ENCODE data around the gene AK9. TPM values are rescaled to one million over a fixed set of nuclear protein-coding genes. Genes with fewer than 3 reads are reported as not detected.

The AK9 gene
- total RNA-seq, 4 donors from 2014 or later, result 9.1 to 15.7 (median 13.2) TPM

DNA sequence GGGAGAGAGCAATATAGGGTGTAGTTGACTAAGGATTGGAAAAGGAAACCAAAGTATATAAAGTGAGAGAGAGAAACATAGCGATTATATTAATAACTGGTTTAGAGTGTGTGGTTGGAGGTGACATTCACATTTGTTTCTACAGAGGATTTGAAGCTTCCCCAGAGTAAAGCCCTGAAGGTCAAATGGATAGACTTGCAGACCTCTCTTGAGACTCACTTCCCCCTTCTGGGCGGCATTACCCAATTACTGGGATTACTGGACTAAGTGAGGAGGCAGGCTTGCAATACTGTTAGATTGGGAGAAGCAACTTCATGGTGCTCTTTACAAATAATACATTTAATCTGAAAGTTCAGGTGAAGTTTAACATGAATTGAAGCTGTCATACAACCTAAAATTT, 10.8 kb upstream of the AK9 start:
- no peaks in the 10 kb centered on the region for H3K36me3 ChIP-seq
- TF ChIP-seq, protein P1, sequence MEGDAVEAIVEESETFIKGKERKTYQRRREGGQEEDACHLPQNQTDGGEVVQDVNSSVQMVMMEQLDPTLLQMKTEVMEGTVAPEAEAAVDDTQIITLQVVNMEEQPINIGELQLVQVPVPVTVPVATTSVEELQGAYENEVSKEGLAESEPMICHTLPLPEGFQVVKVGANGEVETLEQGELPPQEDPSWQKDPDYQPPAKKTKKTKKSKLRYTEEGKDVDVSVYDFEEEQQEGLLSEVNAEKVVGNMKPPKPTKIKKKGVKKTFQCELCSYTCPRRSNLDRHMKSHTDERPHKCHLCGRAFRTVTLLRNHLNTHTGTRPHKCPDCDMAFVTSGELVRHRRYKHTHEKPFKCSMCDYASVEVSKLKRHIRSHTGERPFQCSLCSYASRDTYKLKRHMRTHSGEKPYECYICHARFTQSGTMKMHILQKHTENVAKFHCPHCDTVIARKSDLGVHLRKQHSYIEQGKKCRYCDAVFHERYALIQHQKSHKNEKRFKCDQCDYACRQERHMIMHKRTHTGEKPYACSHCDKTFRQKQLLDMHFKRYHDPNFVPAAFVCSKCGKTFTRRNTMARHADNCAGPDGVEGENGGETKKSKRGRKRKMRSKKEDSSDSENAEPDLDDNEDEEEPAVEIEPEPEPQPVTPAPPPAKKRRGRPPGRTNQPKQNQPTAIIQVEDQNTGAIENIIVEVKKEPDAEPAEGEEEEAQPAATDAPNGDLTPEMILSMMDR (IDR thresholded peaks at IDR 0.05), result no peak
- TF ChIP-seq POLR2A (IDR thresholded peaks at IDR 0.05), result no peak
- TF ChIP-seq POLR2AphosphoS5 (IDR thresholded peaks at IDR 0.05), result no peak
- no peak for TF ChIP-seq EP300 (IDR thresholded peaks at IDR 0.05)
- no peak overlapping the region for H3K4me3 ChIP-seq
- no peaks in the 10 kb centered on the region for H3K4me1 ChIP-seq
- WGBS, 2 donors (ENCODE audit: low coverage in 1 of 2), result 71 to 80% methylated on average over 1 of the region's 2 CpGs
- no peak for ATAC-seq
- no peaks in the 10 kb centered on the region for H3K27me3 ChIP-seq
- no peaks in the 10 kb centered on the region for H3K9me3 ChIP-seq
- H3K27ac ChIP-seq, result no peak overlapping the region

DNA sequence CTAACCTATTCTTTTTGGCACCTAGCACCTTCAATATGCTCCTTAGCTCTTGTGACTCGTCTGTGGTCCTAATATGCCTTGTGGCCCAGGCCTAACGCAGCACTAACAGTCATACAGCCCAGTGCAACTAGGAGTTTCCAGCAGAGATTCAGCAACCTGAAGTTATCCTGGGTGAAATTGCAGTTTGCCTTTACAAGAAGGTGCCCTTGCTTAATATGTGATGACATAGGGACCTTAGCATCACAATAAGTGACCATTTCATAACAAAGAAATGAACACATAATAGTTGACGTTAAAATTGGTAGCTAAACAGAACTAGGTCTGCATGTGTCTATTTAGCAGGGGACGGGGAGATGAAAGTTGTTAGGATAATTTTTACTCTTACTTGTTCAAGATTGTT, 10.2 kb upstream of the AK9 start:
- Histone ChIP-seq H3K9me3 (no peaks in the 10 kb centered on the region), H3K36me3 (no peaks in the 10 kb centered on the region), H3K4me3 (no peak overlapping the region), H3K4me1 (no peaks in the 10 kb centered on the region), H3K27ac (no peak overlapping the region), H3K27me3 (no peaks in the 10 kb centered on the region)
- WGBS, 2 donors (ENCODE audit: low coverage in 1 of 2), result 90% methylated on average over 4 of the region's 4 CpGs; no CpG with 5 or more reads in 1 of the 2 donors
- no peak for ATAC-seq
- TF ChIP-seq POLR2AphosphoS5 (IDR thresholded peaks at IDR 0.05), result no peak
- TF ChIP-seq, protein P1 (IDR thresholded peaks at IDR 0.05), result no peak
- no peak for TF ChIP-seq EP300 (IDR thresholded peaks at IDR 0.05)
- no peak for TF ChIP-seq POLR2A (IDR thresholded peaks at IDR 0.05)

DNA sequence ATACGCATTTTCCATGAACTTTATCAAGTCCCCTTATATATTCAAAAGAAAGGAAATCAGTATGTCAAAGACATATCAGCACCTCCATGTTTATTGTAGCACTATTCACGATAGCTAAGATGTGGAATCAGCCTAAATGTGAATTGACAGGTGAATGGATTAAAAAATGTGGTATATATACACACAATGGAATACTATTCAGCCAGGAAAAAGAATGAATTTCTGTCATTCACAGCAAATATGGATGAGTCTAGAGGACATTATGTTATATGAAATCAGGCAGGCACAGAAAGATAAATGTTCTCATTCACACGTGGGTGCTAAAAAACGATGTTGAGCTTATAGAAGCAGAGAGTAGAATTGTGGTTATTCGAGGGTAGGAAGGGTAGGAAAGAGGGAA, 5.4 kb upstream of the AK9 start:
- H3K9me3 ChIP-seq, result no peaks in the 10 kb centered on the region
- peaks cover 0 to 23% (median 0%) of the 10 kb centered on the region in 3 donors for H3K4me1 ChIP-seq
- 93 to 98% methylated on average over 5 of the region's 5 CpGs for WGBS, 2 donors (ENCODE audit: low coverage in 1 of 2)
- TF ChIP-seq, protein P1 (IDR thresholded peaks at IDR 0.05), result no peak
- TF ChIP-seq POLR2A (IDR thresholded peaks at IDR 0.05) (no peak), POLR2AphosphoS5 (IDR thresholded peaks at IDR 0.05) (no peak), EP300 (IDR thresholded peaks at IDR 0.05) (no peak)
- no peaks in the 10 kb centered on the region for H3K27me3 ChIP-seq
- H3K4me3 ChIP-seq, result no peak overlapping the region
- no peak overlapping the region for H3K27ac ChIP-seq
- H3K36me3 ChIP-seq, result peaks cover 0 to 6% of the 10 kb centered on the region in 2 donors
- no peak for ATAC-seq

DNA sequence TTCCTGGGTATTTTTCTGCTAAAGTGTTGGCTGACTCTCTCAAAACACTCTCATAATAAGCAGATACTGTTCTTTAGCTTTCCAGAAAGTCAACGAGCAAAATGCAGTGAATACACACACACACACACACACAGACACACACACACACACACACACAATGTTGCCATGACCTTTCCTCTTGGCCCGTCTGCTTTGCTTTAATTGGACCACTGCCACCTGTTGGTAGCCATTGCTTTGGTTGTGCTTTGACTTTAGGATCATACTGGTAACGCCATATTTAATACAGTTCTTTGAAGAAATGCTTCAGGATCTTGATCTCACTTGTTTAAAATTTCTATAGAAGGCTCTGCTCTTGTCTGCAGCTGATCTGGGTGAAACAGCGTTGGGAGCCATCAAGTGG, 4.5 kb upstream of the AK9 start:
- TF ChIP-seq POLR2A (IDR thresholded peaks at IDR 0.05) (no peak), POLR2AphosphoS5 (IDR thresholded peaks at IDR 0.05) (no peak)
- no peaks in the 10 kb centered on the region for H3K27me3 ChIP-seq
- no peak overlapping the region for H3K27ac ChIP-seq
- peaks cover 0 to 23% (median 0%) of the 10 kb centered on the region in 3 donors for H3K4me1 ChIP-seq
- H3K9me3 ChIP-seq, result no peaks in the 10 kb centered on the region
- H3K4me3 ChIP-seq, result no peak overlapping the region
- no peak for ATAC-seq
- H3K36me3 ChIP-seq, result peaks cover 0 to 6% of the 10 kb centered on the region in 2 donors
- 75 to 79% methylated on average over 4 of the region's 4 CpGs for WGBS, 2 donors (ENCODE audit: low coverage in 1 of 2)

DNA sequence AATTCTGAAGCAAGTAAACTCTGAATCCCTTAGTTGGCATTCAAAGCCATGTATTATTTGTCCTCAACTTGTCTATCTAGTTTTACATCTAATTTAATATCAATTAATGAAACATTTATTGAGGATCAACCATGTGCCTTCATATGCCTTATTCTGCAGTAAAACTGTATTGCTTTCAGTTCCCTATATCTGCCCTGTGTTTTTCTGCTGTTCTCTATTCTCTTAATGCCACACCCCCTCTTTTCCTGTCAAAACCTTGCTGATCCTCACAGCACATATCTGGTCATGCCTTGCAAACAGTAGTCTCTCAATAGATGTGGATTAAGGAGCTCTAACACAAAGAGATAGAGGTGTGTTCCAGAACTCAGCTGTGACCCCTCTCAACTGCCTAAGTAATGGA, 2.1 kb upstream of the AK9 start:
- peaks cover 0 to 36% (median 0%) of the 10 kb centered on the region in 3 donors for H3K4me1 ChIP-seq
- H3K27ac ChIP-seq, result no peak overlapping the region
- no peak overlapping the region for H3K4me3 ChIP-seq
- H3K36me3 ChIP-seq, result peaks cover 0 to 6% of the 10 kb centered on the region in 2 donors
- no peaks in the 10 kb centered on the region for H3K27me3 ChIP-seq
- ATAC-seq, result no peak
- H3K9me3 ChIP-seq, result no peaks in the 10 kb centered on the region
- TF ChIP-seq, protein P1 (IDR thresholded peaks at IDR 0.05), result no peak
- no peak for TF ChIP-seq EP300 (IDR thresholded peaks at IDR 0.05)
